EH (cell line): ENCODE results near the gene TRAF2.

ENCODE experiments used
- DNase-seq: peaks from one replicate; pipeline ENCODE4 v3.0.0-alpha.2; 2015; ENCODE audit warnings: low read depth

Gene TRAF2

GRCh38 chr9:136962163-136962562 is 75.8 kb downstream of the TRAF2 start:
- DNase-seq = no peak

GRCh38 chr9:136962701-136963248 is 76.5 kb downstream of the TRAF2 start:
- no peak for DNase-seq

- no peak for DNase-seq
Measured at GRCh38 chr9:136963341-136963740, 77.0 kb downstream of the TRAF2 start.

GRCh38 chr9:136963751-136964150 is 77.4 kb downstream of the TRAF2 start:
- DNase-seq = no peak

- DNase-seq = no peak
Measured at GRCh38 chr9:136964171-136964689, 77.9 kb downstream of the TRAF2 start.

DNA sequence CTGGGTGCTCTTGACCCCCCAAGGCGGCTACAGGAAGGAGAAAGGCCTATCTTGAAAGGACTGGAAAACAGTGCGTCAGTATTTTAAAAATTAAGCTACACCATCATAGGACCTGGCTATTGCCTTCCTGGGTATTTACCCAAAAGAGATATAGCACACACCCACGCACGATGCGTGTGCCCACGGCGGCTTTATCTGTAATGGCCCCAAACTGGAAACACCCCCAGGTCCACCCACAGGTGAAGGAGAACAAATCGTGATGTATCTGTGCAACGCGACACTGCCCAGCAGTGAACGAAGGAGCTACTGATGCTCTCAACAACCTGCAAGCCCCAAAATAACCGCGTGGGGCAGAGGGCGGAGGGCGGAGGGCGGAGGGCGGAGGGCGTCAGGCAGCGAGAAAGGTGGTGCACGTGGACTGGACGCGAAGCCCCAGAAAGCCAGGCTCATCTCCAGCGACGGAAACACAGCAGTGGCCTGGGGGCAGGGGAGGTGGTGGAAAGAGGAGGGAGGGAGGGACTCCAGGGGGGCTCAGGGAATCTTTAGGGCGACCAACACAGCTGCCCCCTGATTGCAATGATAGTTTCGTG is 78.6 kb downstream of the TRAF2 start:
- DNase-seq = no peak

- DNase-seq = peak; percentile 21
Measured at GRCh38 chr9:136965771-136966484, 79.6 kb downstream of the TRAF2 start.

DNA sequence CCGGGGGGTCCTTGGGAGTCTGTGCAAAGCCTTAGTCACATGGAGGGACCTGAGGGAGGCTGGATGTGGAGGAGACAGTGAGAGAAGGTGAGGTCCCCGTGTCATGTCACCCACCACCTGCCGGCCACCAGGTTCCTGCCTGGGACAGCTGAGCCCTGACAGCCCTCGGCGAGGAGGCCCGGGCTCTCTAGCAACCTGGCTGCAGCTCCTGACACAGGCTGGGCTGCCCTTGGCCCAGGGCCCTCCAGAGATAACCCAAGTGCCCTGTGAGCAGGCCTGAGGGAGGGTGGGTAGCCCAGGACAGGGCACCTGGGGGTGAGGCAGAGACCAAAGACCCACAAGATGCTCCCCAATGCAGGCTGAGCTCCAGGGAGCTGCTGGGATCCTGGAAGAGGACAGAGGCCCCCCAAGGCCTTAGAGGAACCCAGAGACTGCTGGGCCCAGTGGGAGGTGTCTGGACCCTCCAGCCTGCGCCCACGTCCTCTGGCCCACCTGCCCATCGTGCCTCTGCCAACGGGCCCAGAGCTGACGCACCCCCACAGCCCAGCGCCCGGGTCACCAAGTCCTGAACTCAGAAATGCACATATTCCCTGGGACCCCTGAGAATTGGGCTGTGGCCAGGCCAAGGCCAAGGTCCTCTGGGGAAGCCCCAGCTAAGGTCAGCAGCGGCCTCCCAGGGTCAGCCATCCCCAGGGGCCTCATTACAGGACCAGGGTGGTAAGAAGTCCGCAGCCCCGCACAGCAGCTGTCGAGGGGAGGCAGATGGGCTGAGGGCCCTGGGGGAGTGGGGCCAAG is 82.2 kb downstream of the TRAF2 start:
- no peak for DNase-seq

- no peak for DNase-seq
Measured at GRCh38 chr9:136969150-136969549, 82.8 kb downstream of the TRAF2 start.

GRCh38 chr9:136969774-136970173 is 83.5 kb downstream of the TRAF2 start:
- no peak for DNase-seq

DNA sequence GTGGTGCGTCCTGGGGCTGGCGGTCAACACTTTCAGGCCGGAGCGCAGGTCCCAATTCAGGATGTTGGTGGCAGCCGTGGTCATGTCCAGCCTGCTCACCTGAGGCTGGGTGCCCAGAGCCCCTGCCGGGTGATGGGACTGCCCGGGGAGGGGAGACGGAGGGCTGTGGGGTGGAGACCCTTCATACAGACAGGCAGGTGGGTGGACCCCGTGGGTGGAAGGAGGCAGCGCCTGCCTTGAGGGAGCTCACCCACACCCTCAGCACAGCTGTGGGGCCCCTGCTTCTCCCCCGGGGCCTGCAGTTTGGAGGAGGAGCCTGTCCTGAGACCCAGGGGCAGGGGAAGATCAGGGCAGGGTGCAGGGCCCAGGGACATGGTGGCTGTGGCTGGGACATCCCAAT is 84.0 kb downstream of the TRAF2 start:
- DNase-seq = no peak

DNA sequence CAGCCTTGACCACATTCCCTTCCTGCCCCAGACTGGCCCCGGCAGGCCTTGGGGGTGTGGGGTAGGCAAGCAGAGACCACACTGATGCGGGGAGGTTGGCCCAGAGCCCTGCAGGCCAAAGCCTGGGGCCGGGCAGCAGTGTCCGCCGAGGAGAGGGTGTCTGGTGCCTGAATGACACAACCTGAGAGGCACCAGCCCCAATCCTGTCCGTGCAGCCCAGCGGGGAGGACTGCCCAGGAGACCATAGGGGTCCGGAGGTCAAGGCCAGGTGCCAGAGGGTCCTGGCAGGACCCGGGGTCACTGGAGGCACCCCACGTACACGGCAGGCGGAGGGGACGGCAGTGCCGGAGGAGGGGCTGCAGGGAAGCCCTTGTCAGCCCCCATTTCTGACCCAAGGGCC is 85.4 kb downstream of the TRAF2 start:
- no peak for DNase-seq

- no peak for DNase-seq
Measured at GRCh38 chr9:136972335-136972734, 86.0 kb downstream of the TRAF2 start.

- no peak for DNase-seq
Measured at GRCh38 chr9:136972743-136973142, 86.4 kb downstream of the TRAF2 start.

DNA sequence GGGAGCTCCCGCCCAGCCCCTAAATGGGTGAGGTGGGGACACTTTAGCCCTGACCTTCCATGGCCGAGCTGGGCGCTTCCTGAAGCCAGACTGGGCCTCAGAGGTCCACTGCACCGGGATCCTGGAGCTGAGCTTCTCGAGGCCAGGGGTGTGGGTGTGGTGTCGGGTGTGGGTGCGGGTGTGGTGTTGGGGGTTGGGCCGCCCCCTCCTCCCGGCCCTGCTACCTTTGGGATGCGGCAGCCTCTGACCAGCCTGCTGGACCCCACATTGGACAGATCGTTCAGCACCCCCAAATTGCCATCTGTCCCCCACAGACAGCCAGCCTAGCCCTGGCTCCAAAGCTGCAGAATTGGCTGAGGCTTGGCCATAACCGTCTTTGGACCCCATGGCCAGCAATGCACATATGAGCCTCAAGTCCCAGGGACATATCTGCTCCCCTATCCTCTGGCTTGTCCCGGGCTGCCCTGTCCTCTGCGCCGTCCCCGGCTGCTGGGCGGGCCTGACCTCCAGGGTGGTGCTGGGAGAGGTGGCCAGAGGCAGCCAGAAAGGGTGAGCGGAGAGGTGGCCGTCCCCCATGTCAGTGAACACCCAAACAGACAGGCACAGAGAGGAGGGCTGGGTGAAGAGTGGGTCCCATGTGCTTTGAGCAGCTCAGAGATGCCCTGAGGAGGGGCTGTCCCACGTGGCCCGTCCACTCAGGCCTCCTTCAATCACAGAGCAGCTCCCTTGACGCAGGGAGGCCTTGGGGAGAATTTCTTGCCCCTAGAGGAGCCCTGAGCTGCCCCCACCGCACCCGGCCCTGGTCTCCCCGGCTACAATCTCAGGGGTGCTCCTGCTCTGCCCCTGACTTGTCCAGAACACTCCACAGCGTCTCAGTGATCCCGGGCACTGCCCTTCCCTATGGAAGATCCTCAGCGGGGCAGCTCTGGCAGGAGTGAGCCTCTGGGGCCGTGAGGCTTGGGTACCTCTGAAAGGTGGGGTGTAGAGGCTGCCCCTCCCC is 87.6 kb downstream of the TRAF2 start:
- no peak for DNase-seq

DNA sequence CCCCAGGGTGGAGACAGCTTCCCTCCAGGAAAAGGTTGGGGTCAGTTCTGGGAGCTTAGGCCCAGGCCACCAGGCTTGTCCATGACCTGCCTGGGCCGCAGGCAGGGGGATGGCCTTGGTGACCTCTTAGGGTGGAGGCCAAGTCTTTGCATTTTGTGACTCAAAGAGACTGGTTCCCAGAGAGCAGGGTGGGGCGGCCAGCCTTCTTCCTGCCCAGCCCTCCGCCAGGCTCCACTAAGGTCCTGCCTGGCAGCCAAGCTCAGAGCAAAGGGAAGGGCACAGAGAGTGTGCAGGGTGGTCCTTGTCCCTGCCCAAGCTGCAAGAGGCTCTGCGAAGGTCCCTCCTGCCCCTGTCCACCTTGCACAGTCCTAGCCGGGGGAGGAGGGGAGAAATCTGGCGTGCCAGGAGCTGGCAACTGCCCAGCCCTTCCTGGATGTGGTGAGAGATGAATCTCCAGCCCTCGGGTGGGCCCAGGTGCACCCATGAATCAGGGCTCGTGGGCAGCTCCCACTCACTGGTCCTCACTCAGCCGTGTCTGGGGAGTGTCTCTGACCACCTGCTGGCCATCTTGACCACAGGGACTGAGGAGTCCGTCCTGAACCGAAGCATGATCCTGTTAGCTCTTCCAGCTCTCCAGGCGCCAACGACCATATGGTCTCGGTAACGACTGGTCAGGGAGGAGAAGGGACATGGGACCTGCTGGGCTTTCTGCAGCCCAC is 88.7 kb downstream of the TRAF2 start:
- no peak for DNase-seq

- DNase-seq = no peak
Measured at GRCh38 chr9:136975644-136976043, 89.3 kb downstream of the TRAF2 start.
